PC-3 (cell line): ENCODE measurements around the gene SSH3. TPM values are rescaled to one million over a fixed set of nuclear protein-coding genes. Genes with fewer than 3 reads are reported as not detected.

Experiments
- ATAC-seq: fragments of 200-7000 bp; cut with Tn5 transposase; 2 replicates; pipeline ENCODE4 v1.9.1; 2020; ENCODE audit warnings: mild to moderate bottlenecking, moderate library complexity
- BruUV-seq: library from RNA; stranded (reverse); fragments of 400-500 nt; replicated peaks from 2 replicates; lab custom pipeline; 2021; lab: Mats Ljungman, UMichigan
- CTCF ChIA-PET: fragments of 300-600 bp; sonication (Branson Sonifier 250); formaldehyde crosslinking; loops from one replicate; lab custom pipeline; 2022; ENCODE audit warnings: antibody characterized with exemption; lab: Charles Lee
- POLR2A ChIA-PET: fragments of 300-600 bp; sonication (Branson Sonifier 250); formaldehyde crosslinking; loops from one replicate; lab custom pipeline; 2022; ENCODE audit warnings: antibody characterized with exemption; ENCODE audit not compliant: unreplicated experiment; lab: Charles Lee
- DNase-seq: peaks from one replicate; pipeline ENCODE4 v3.0.0-alpha.2; 2015
- H2AFZ ChIP-seq: fragments of 300-600 bp; sonication (generic); 2 replicates; pipeline ENCODE4 v1.6.0; 2016; ENCODE audit warnings: antibody characterized with exemption, low read length
- H3F3A ChIP-seq: fragments of 300-600 bp; sonication (generic); one replicate; pipeline ENCODE4 v1.6.0; 2017; ENCODE audit warnings: antibody characterized with exemption, low read length, control low read depth, mild to moderate bottlenecking; ENCODE audit not compliant: unreplicated experiment
- H3K27ac ChIP-seq: fragments of 300-600 bp; sonication (generic); 2 replicates; pipeline ENCODE4 v1.5.1; 2016; ENCODE audit warnings: mild to moderate bottlenecking, low read length
- H3K27me3 ChIP-seq: fragments of 300-600 bp; sonication (generic); 2 replicates; pipeline ENCODE4 v1.6.1; 2016; ENCODE audit warnings: low read length, mixed read lengths
- H3K36me3 ChIP-seq: fragments of 300-600 bp; sonication (generic); 2 replicates; pipeline ENCODE4 v1.6.1; 2016; ENCODE audit warnings: low read depth, mixed run types, low read length, mixed read lengths
- H3K4me1 ChIP-seq: fragments of 300-600 bp; sonication (generic); 2 replicates; pipeline ENCODE4 v1.5.1; 2016; ENCODE audit warnings: low read length; ENCODE audit not compliant: insufficient read depth
- H3K4me2 ChIP-seq: fragments of 300-600 bp; sonication (generic); 2 replicates; pipeline ENCODE4 v1.6.0; 2016; ENCODE audit warnings: low read length
- H3K4me3 ChIP-seq: fragments of 300-600 bp; sonication (generic); 2 replicates; pipeline ENCODE4 v1.5.1; 2016; ENCODE audit warnings: mild to moderate bottlenecking, low read length, mixed read lengths
- H3K79me2 ChIP-seq: fragments of 300-600 bp; sonication (generic); 2 replicates; pipeline ENCODE4 v1.6.1; 2017; ENCODE audit warnings: low read length, mixed read lengths
- H3K9ac ChIP-seq: fragments of 300-600 bp; sonication (generic); 2 replicates; pipeline ENCODE4 v1.6.0; 2016; ENCODE audit warnings: mild to moderate bottlenecking, low read length
- H3K9me2 ChIP-seq: fragments of 300-600 bp; sonication (generic); replicated peaks from 2 replicates; pipeline ENCODE4 v1.6.1; 2016; ENCODE audit warnings: mixed run types, low read length, mixed read lengths
- H3K9me3 ChIP-seq: fragments of 300-600 bp; sonication (generic); 2 replicates; pipeline ENCODE4 v1.6.1; 2016; ENCODE audit warnings: low read length, mixed read lengths
- H4K20me1 ChIP-seq: fragments of 300-600 bp; sonication (generic); 2 replicates; pipeline ENCODE4 v1.6.1; 2016; ENCODE audit warnings: low read length, mixed read lengths
- EZH2 ChIP-seq: fragments of 300-600 bp; sonication (generic); IDR thresholded peaks from one replicate; pipeline ENCODE4 v1.6.1; 2017; ENCODE audit warnings: antibody characterized with exemption, mild to moderate bottlenecking, low read length; ENCODE audit not compliant: unreplicated experiment
- EZH2phosphoT487 ChIP-seq: fragments of 300-600 bp; sonication (generic); IDR thresholded peaks from 2 replicates; pipeline ENCODE4 v1.6.1; 2018; ENCODE audit warnings: mild to moderate bottlenecking, antibody characterized with exemption, low read length, borderline replicate concordance
- intact Hi-C: fragments of 100-400 bp; cut with micrococcal nuclease; formaldehyde crosslinking; loops from 2 replicates; pipeline ENCODE4 v1.9.0; 2023
- total RNA-seq: library from RNA; depleted of rRNA; stranded (reverse); fragments of >200 nt; gene quantifications from 2 replicates; pipeline ENCODE4 v1.2.3, GENCODE V29; 2014
- TF ChIP-seq, protein P1 (sequence below): fragments of 300-600 bp; sonication (generic); conservative IDR thresholded peaks from 2 replicates; pipeline ENCODE4 v1.5.1; 2017; ENCODE audit warnings: antibody characterized with exemption, low read depth, mild to moderate bottlenecking, low read length

SSH3 gene
- total RNA-seq, 1 experiment from 2014 or later: 35.1 TPM

DNA sequence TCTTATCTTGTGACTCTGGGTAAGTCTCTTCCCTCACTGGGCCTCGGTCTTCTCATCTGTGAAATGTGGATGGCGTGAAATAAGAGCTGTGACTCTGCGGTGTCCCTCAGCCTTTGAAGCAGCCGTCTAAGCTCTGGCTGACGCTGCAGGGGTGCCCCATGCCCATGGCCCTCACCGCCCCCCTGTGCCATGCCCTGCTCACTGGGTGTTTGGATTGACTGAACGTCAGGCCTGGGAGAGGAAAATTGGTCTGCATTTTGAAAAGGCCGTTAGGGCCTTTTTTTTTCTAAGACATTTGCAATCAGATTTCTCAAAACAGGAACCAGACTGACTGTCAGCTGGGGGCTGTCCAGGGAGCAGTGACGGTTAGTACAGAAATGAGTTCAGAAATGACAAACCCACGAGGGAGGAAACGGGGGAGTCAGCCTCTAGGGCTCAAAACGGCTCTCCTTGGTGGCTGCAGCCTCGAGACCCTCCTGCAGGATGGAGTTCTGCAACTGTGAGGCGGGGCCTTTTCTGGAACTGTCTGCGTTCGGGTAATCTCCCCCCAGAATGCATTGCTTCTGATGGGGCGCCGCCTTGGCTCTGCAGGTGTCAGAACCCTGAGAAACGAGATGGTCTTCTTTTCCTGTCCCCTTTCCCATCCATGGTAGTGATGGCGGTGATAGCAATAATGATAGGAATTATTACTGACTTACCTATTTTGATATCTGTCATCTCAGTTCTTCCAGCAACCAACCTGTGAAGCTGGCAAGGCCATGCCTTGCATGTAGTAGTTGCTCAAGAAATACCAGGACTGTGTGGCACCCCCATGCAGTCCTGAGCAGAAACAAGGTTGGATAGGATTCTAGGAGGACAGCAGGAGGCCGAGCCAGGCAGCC is 35.0 kb upstream of the SSH3 start:
- H3K9ac ChIP-seq: peak overlapping the region; percentile 83; the same call in 1 of the 2 replicates
- ATAC-seq: no peak
- no peak for DNase-seq
- H3F3A ChIP-seq: no peaks in the 10 kb centered on the region
- no peaks in the 10 kb centered on the region for H3K27me3 ChIP-seq
- intact Hi-C loops: loop anchor here (5.0 kb wide), 1 partner anchor 34 kb away; the partner anchor contains the start of gene SSH3
- BruUV-seq: no TSS peak
- H3K4me2 ChIP-seq: peak overlapping the region; percentile 95
- H3K9me2 ChIP-seq: no peaks in the 10 kb centered on the region
- peak overlapping the region; percentile 67 for H3K27ac ChIP-seq
- peaks cover 68% of the 10 kb centered on the region for H3K79me2 ChIP-seq
- no peak overlapping the region for H2AFZ ChIP-seq
- POLR2A ChIA-PET: no interaction called here
- TF ChIP-seq, protein P1, sequence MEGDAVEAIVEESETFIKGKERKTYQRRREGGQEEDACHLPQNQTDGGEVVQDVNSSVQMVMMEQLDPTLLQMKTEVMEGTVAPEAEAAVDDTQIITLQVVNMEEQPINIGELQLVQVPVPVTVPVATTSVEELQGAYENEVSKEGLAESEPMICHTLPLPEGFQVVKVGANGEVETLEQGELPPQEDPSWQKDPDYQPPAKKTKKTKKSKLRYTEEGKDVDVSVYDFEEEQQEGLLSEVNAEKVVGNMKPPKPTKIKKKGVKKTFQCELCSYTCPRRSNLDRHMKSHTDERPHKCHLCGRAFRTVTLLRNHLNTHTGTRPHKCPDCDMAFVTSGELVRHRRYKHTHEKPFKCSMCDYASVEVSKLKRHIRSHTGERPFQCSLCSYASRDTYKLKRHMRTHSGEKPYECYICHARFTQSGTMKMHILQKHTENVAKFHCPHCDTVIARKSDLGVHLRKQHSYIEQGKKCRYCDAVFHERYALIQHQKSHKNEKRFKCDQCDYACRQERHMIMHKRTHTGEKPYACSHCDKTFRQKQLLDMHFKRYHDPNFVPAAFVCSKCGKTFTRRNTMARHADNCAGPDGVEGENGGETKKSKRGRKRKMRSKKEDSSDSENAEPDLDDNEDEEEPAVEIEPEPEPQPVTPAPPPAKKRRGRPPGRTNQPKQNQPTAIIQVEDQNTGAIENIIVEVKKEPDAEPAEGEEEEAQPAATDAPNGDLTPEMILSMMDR: no peak
- TF ChIP-seq EZH2 (no peak), EZH2phosphoT487 (no peak)
- peak overlapping the region; percentile 74 for H3K4me3 ChIP-seq
- peaks cover 38% of the 10 kb centered on the region for H3K4me1 ChIP-seq
- peaks cover 12% of the 10 kb centered on the region; the same call in 1 of the 2 replicates for H3K36me3 ChIP-seq
- CTCF ChIA-PET: no interaction called here
- peaks cover 47% of the 10 kb centered on the region for H4K20me1 ChIP-seq
- H3K9me3 ChIP-seq: no peaks in the 10 kb centered on the region

DNA sequence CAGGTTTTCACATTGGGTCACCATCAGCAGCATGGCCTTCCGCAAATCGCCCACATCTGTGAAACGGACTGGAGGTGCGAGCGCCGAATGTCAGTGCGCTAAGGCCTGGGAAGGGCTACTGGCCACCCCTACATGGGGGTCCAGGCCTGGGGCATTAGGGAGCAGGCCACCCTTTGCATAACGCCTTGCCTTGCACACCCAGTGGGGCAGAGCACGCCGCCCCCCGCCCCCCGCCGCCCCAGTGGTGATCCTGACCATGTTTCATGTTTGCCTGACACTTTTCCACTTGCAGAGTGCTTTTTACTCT is 34.4 kb upstream of the SSH3 start:
- CTCF ChIA-PET: no interaction called here
- Histone ChIP-seq H3K4me1 (peaks cover 32% of the 10 kb centered on the region), H3K4me3 (no peak overlapping the region), H3K9me3 (no peaks in the 10 kb centered on the region), H3K27me3 (no peaks in the 10 kb centered on the region), H3K79me2 (peaks cover 74% of the 10 kb centered on the region), H2AFZ (no peak overlapping the region), H4K20me1 (peaks cover 47% of the 10 kb centered on the region), H3F3A (no peaks in the 10 kb centered on the region), H3K9ac (no peak overlapping the region), H3K27ac (no peak overlapping the region), H3K36me3 (peaks cover 12% of the 10 kb centered on the region; the same call in 1 of the 2 replicates), H3K9me2 (no peaks in the 10 kb centered on the region), H3K4me2 (no peak overlapping the region)
- TF ChIP-seq, protein P1: no peak
- TF ChIP-seq EZH2 (no peak), EZH2phosphoT487 (no peak)
- no TSS peak for BruUV-seq
- DNase-seq (no peak), ATAC-seq (no peak)
- POLR2A ChIA-PET: no interaction called here
- intact Hi-C loops: loop anchor here (5.0 kb wide), 1 partner anchor 33 kb away; the partner anchor contains the start of gene SSH3
